ENCODE data around the gene PHIP.
A peak's percentile ranks its signal among the peaks of the same experiment; 100 is the strongest.
"Not testable (repeated sequence)": the region's sequence is repeated elsewhere in the genome, so short reads cannot be mapped to it uniquely, and the experiment has no call there.

The PHIP gene

GRCh38 chr6:79078075-79078969 is at the start of gene PHIP:
Gene PHIP, minus strand, starts transcription at chr6:79078254. Its CDS starts 186 bp downstream, at chr6:79078068.
- DNase-seq = peak; percentile 86 to 90

DNA sequence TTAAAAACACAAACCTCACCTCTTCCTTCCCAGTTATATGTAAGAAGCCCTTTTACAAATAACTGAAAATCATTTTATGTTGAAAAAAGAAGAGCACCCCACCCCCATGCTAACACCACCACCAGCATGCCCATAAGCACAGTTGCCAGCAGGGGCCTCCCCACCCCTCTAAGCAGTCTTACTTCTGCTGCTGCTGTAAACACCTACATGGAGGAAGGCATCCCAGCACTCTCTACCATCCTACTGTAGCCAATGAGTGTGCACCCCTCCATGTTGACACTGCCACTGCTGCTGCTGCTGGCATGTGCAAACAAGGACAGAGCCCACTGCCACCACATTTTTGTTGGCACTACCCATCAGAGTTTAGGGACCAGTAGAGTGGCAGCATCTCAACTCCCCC is 49.6 kb upstream of the PHIP start:
- no peak for DNase-seq

DNA sequence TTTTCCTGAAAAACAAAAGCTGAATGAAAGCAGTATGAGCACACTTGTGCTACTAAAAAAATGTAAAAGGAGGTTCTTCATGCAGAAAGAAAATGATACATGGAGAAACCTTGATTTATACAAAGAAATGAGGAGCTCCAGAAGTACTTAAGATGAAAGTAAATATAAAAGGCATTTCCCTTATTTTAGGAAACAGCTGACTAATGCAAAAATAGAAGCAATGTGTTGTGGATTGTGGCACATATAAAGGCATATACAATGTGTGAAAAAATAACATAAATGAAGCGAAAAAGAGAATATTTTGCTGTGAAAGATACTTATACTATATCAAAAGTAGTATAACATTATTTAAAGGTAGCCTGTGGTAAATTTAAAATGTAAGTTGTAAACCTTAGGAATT is 41.2 kb upstream of the PHIP start:
- DNase-seq = no peak

DNA sequence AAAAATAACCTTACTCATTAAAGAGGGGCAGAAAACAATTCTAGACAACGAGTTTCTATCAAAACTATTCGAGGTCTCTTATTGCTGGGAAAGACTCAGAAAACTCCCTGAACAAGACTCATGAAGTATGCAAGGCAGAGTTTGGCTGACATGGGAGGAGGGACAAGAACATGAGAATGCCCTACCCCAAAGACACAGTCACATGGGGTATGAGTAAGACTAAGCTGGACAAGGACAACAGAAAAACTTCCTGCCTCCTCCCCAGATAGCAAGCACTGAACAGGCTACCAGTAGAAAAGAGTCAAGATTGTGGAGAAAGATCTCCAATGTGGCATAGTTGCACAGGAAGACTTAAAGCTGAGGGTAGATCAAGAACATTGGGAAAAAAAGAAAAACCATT is 39.7 kb upstream of the PHIP start:
- DNase-seq = no peak

DNA sequence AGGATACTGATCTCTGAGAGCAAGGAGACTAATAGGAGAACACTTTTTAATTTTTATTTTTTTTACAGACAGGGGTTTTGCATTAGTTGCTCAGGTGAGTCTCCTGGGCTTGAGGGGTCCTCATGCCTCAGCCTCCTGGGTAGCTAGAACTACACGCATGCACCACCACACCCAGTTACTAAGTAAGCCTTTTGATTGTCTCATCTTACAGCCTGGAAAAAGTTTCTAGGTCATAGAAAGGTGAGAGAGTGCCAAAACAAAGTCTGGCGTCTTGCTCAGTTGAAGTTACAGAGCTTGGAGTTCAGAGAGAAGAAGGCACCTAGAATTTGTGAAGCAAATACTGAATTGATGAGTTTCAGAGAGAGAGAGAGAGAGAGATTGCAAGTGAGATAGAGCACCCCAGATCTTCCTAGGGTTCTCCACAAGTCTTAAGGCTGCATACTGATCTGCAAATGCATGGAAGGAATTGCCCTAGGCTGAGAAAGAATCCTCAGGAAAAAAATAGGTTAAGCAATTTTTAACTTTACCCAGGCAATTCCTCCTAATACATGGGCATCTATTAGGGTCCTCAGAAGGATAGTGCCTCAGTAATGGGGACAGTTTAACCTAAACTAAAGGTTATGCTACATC is 37.6 kb upstream of the PHIP start:
- no peak for DNase-seq

- DNase-seq = no peak
Measured at GRCh38 chr6:79111549-79111948, 33.5 kb upstream of the PHIP start.

GRCh38 chr6:79101164-79101563 is 23.1 kb upstream of the PHIP start:
- no peak for DNase-seq

DNA sequence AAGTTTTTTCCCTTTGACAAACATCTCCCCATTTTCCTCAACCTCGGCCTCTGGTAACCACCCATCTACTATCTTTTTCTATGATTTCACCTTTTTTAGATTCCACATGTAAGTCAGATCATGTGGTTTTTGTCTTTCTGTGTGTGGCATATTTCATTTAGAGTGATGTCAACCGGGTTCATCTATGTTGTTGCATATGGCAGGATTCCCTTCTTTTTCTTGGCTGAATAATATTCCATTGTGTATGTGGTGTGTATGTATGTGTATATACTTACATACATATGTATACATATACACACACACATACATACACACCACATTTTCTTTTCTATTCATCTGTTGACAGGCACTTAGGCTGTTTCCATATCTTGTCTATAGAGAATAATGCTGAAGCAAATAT is 22.2 kb upstream of the PHIP start:
- DNase-seq = no peak

- no peak for DNase-seq
Measured at GRCh38 chr6:79094938-79095337, 16.9 kb upstream of the PHIP start.

- DNase-seq = not testable (repeated sequence)
Measured at GRCh38 chr6:79091801-79092200, 13.7 kb upstream of the PHIP start.

GRCh38 chr6:79089552-79090404 is 11.7 kb upstream of the PHIP start:
- no peak for DNase-seq

DNA sequence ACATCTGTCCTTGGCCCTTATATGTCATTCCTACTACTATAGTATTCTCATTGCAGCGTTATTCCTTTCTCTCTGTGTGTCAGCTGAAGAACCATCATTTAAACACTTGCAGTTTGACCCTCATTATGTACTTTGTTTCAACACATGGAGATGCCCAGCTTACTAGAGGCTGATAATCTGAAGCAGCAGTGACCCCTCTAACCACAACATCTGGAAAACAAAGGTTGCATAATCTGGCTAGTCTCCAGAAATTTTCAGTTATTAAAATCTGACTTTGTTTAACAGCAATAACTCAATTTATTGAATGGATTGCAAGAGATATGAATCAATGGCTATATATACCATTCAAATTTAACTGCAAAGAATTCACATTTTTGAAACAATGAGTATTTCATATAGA is 6.6 kb upstream of the PHIP start:
- DNase-seq = no peak

DNA sequence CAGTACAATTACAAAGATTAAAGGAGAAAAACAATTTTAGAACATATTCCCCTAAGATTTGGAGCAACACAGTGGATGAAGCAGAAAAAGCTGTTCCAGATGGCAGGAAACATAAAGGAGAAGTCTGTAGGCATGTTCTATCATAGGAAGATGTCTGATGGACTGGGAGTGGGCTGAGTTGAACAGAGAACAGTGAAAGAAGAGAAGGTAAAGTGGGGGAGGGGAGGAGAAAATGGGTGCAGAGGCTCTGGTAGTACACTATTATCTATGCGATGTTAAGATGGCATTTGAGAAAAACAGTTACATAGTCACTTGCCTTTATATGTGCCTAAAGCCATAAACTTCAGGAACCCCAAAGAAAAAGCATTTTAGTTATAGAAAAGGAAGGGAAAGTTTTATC is 4.2 kb upstream of the PHIP start:
- no peak for DNase-seq

GRCh38 chr6:79081663-79082062 is 3.6 kb upstream of the PHIP start:
- no peak for DNase-seq

- DNase-seq = no peak
Measured at GRCh38 chr6:79079561-79080041, 1.5 kb upstream of the PHIP start.

GRCh38 chr6:79077715-79078074 is 359 bp downstream of the PHIP start:
- DNase-seq = no peak

DNA sequence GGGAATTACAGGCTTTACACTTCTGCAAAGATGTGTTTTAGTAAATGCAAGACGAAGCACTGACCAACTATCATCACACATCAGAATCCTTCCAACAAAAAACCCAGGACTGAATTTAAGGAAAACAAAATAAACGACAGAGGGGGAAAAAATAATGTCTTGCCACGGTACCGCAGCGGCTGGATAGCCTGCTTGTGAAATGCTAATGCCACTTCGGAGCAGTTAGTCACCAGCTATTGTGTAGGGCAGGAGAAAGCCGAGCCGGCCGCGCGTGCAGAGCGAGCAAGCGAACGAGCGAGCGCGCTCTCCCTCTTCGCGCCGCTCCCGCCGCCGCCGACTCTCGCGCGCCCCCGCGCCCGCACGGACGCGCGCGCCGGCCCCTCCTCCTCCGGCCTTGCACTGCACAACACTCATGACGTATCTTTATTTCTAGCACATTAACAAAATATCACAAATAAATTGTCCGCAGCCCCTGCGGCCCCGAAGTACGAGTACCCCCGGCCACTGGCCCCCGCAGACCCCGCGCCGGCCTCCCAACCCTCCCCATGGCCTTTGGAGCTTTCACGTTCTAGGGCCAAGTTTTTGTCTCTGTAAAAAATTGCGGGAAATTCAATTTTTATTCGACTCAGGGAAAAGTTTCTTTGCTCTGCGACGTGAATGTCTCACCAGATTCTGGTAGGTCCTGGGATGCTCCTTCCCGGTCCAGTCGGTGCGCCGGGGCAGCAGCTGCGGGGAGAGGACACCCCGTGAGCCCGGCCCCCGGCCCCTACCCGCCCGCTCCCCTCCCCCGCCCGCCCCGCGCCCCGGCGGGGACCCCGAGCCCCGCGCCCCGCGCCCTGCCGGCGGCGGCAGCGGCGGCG is 1.0 kb downstream of the PHIP start:
- peak; percentile 80 to 85 for DNase-seq

- DNase-seq = no peak
Measured at GRCh38 chr6:79076160-79076559, 1.9 kb downstream of the PHIP start.

- DNase-seq = no peak
Measured at GRCh38 chr6:79073888-79074287, 4.2 kb downstream of the PHIP start.

- DNase-seq = no peak
Measured at GRCh38 chr6:79072640-79073181, 5.3 kb downstream of the PHIP start.

GRCh38 chr6:79071547-79071946 is 6.5 kb downstream of the PHIP start:
- DNase-seq = no peak

- no peak for DNase-seq
Measured at GRCh38 chr6:79070206-79070825, 7.7 kb downstream of the PHIP start.
